ENCODE results near the gene CNTN4.
"Not testable (repeated sequence)": the region's sequence is repeated elsewhere in the genome, so short reads cannot be mapped to it uniquely, and the experiment has no call there.

Gene CNTN4

DNA sequence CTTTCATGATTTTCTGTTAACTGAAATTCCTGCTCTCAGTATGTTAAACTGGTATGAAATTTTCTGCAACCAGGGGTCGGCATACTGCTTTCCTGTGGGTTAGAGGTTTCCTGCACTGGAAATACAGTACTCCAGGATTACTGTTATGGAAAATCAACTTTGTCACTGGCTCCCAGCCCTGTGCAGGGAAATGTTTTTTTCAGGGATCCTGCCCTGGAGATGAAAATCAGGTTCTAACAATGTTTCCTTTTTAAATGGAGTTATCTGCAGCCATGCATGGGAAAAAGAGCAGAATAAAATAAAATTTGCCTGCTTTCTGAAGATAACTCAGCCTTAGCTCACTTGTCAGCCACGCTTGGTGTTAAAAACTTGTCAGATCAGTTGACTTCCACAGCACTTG is 791.1 kb downstream of the CNTN4 start:
- H3K27ac ChIP-seq (ENCODE audit: low read length) = no peak overlapping the region
- H3K36me3 ChIP-seq (ENCODE audit: control insufficient read depth in 1 of 2, insufficient read depth in 2 of 2, low read length in 2 of 2) = no peaks in the 10 kb centered on the region
- no peaks in the 10 kb centered on the region for H3K4me1 ChIP-seq (ENCODE audit: control insufficient read depth in 1 of 2, insufficient read depth in 2 of 2, low read length in 2 of 2)
- no peak overlapping the region for H3K4me3 ChIP-seq (ENCODE audit: low read depth in 1 of 2, low read length in 2 of 2)
- no peaks in the 10 kb centered on the region for H3K27me3 ChIP-seq (ENCODE audit: low read depth, low read length)
- H3K9me3 ChIP-seq (ENCODE audit: control insufficient read depth in 1 of 2, low read length in 2 of 2) = no peaks in the 10 kb centered on the region

DNA sequence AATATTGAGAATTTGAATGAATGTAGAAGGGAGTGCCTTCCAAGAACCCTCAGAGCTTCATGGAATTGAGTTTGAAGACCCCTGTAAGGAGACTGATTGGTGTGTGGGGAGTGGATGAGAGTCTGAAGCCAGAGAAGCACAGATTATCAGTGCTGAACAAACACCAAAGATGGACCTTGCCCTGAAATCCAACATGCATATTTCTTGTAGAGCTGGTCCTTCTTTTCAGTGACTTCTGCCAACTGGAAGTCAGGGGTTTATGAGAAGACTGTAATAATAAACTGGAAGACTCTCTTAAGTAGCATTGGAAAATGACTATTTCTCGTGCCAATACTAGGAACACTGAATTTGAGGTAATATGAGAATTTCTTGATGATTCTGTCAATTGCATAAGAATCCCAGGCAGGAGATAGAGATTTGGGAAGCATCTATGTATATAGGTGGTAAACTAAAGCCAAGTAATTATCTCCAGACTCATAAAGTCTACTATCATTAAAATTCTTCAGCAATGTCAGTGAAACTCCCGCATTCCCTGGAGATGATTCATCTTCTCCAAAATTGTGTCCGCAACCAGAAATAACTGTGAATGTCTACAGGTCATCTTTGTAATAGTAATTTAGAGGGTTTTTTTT is 797.8 kb downstream of the CNTN4 start:
- Histone ChIP-seq H3K27me3 (ENCODE audit: low read depth, low read length) (no peaks in the 10 kb centered on the region), H3K4me1 (ENCODE audit: control insufficient read depth in 1 of 2, insufficient read depth in 2 of 2, low read length in 2 of 2) (no peaks in the 10 kb centered on the region), H3K27ac (ENCODE audit: low read length) (no peak overlapping the region), H3K36me3 (ENCODE audit: control insufficient read depth in 1 of 2, insufficient read depth in 2 of 2, low read length in 2 of 2) (no peaks in the 10 kb centered on the region), H3K4me3 (ENCODE audit: low read depth in 1 of 2, low read length in 2 of 2) (no peak overlapping the region), H3K9me3 (ENCODE audit: control insufficient read depth in 1 of 2, low read length in 2 of 2) (no peaks in the 10 kb centered on the region)

DNA sequence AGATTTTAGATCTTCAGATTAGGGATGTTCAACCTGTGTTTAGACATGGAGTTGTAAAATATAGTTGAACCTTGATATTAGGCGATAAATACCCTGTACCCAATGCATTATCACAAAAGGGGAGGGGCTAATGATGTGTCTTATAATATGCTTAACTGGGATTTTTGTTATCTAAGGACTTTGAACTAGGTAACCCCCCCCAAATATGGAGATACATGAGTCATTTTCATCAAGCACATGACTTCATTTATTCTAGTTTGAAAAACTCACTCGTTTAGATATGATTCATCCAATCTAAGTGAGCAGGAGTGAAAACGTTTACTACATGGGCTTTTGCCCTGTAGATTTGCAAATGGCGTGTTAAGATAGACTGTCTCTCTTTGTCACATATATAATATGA is 799.2 kb downstream of the CNTN4 start:
- no peaks in the 10 kb centered on the region for H3K36me3 ChIP-seq (ENCODE audit: control insufficient read depth in 1 of 2, insufficient read depth in 2 of 2, low read length in 2 of 2)
- no peaks in the 10 kb centered on the region for H3K9me3 ChIP-seq (ENCODE audit: control insufficient read depth in 1 of 2, low read length in 2 of 2)
- no peaks in the 10 kb centered on the region for H3K4me1 ChIP-seq (ENCODE audit: control insufficient read depth in 1 of 2, insufficient read depth in 2 of 2, low read length in 2 of 2)
- H3K4me3 ChIP-seq (ENCODE audit: low read depth in 1 of 2, low read length in 2 of 2) = no peak overlapping the region
- H3K27ac ChIP-seq (ENCODE audit: low read length) = no peak overlapping the region
- no peaks in the 10 kb centered on the region for H3K27me3 ChIP-seq (ENCODE audit: low read depth, low read length)

GRCh38 chr3:2898591-2899353 is 800.1 kb downstream of the CNTN4 start:
- Histone ChIP-seq H3K27me3 (ENCODE audit: low read depth, low read length) (no peaks in the 10 kb centered on the region), H3K4me1 (ENCODE audit: control insufficient read depth in 1 of 2, insufficient read depth in 2 of 2, low read length in 2 of 2) (no peaks in the 10 kb centered on the region), H3K36me3 (ENCODE audit: control insufficient read depth in 1 of 2, insufficient read depth in 2 of 2, low read length in 2 of 2) (no peaks in the 10 kb centered on the region), H3K9me3 (ENCODE audit: control insufficient read depth in 1 of 2, low read length in 2 of 2) (no peaks in the 10 kb centered on the region), H3K4me3 (ENCODE audit: low read depth in 1 of 2, low read length in 2 of 2) (no peak overlapping the region), H3K27ac (ENCODE audit: low read length) (no peak overlapping the region)

DNA sequence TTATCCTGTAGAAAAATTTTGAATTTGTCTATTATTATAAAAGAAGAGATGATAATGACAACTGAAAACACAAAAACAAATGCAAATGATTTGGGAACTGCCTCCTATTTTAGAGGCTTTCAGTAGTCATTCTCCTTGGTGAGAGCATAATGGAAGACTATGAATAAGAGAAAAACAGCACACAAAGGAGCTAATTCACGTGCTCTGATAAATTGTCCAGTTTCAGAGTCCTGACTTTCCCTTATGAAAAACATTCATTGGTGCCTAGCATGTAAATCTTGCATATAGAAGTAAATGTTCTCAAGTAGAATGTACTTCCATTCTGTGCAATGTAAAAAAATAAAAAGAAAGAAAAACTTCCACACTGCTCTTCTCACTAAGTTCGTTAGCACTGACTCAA is 805.4 kb downstream of the CNTN4 start:
- Histone ChIP-seq H3K4me1 (ENCODE audit: control insufficient read depth in 1 of 2, insufficient read depth in 2 of 2, low read length in 2 of 2) (no peaks in the 10 kb centered on the region), H3K36me3 (ENCODE audit: control insufficient read depth in 1 of 2, insufficient read depth in 2 of 2, low read length in 2 of 2) (no peaks in the 10 kb centered on the region), H3K4me3 (ENCODE audit: low read depth in 1 of 2, low read length in 2 of 2) (no peak overlapping the region), H3K27me3 (ENCODE audit: low read depth, low read length) (no peaks in the 10 kb centered on the region), H3K27ac (ENCODE audit: low read length) (no peak overlapping the region), H3K9me3 (ENCODE audit: control insufficient read depth in 1 of 2, low read length in 2 of 2) (no peaks in the 10 kb centered on the region)

DNA sequence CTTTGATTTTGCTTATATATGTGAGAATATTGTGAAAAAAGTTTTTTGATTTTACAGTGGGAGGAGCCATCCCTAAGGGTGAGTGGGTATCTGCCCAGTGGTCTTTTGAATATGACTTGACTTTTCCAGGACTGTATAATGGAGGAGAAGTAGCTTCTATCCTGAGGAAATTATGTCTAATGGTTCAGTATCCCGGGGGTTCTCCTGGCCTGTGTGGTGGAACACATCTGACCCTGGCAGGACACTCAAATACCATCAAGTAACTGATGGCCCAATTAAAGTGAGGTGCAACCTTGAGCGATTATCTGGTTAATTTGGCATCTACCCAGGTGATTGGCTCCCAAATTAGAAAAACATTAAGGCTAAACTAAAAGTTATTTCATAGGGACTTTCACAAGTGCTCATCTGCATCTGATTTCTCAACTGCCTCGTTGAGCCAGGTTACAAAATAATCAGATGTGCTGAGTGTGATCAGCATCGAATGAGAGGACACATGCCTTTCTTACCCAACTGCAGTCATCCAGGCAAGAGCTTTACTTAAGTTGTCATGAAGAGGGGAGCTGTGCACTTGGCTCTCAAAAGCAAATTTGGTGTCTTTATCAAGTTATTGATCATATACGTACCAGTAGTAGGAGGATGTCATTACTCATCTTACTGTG is 810.2 kb downstream of the CNTN4 start:
- Histone ChIP-seq H3K36me3 (ENCODE audit: control insufficient read depth in 1 of 2, insufficient read depth in 2 of 2, low read length in 2 of 2) (no peaks in the 10 kb centered on the region), H3K9me3 (ENCODE audit: control insufficient read depth in 1 of 2, low read length in 2 of 2) (no peaks in the 10 kb centered on the region), H3K4me3 (ENCODE audit: low read depth in 1 of 2, low read length in 2 of 2) (no peak overlapping the region), H3K4me1 (ENCODE audit: control insufficient read depth in 1 of 2, insufficient read depth in 2 of 2, low read length in 2 of 2) (no peaks in the 10 kb centered on the region), H3K27ac (ENCODE audit: low read length) (no peak overlapping the region), H3K27me3 (ENCODE audit: low read depth, low read length) (no peaks in the 10 kb centered on the region)

GRCh38 chr3:2910997-2911396 is 812.3 kb downstream of the CNTN4 start:
- H3K27ac ChIP-seq (ENCODE audit: low read length) = no peak overlapping the region
- no peaks in the 10 kb centered on the region for H3K27me3 ChIP-seq (ENCODE audit: low read depth, low read length)
- H3K9me3 ChIP-seq (ENCODE audit: control insufficient read depth in 1 of 2, low read length in 2 of 2) = no peaks in the 10 kb centered on the region
- no peaks in the 10 kb centered on the region for H3K4me1 ChIP-seq (ENCODE audit: control insufficient read depth in 1 of 2, insufficient read depth in 2 of 2, low read length in 2 of 2)
- H3K36me3 ChIP-seq (ENCODE audit: control insufficient read depth in 1 of 2, insufficient read depth in 2 of 2, low read length in 2 of 2) = no peaks in the 10 kb centered on the region
- no peak overlapping the region for H3K4me3 ChIP-seq (ENCODE audit: low read depth in 1 of 2, low read length in 2 of 2)

- Histone ChIP-seq H3K27ac (ENCODE audit: low read length) (no peak overlapping the region), H3K4me3 (ENCODE audit: low read depth in 1 of 2, low read length in 2 of 2) (no peak overlapping the region), H3K4me1 (ENCODE audit: control insufficient read depth in 1 of 2, insufficient read depth in 2 of 2, low read length in 2 of 2) (no peaks in the 10 kb centered on the region), H3K36me3 (ENCODE audit: control insufficient read depth in 1 of 2, insufficient read depth in 2 of 2, low read length in 2 of 2) (no peaks in the 10 kb centered on the region), H3K9me3 (ENCODE audit: control insufficient read depth in 1 of 2, low read length in 2 of 2) (peaks cover 0 to 2% of the 10 kb centered on the region in 2 donors), H3K27me3 (ENCODE audit: low read depth, low read length) (no peaks in the 10 kb centered on the region)
Observed at GRCh38 chr3:2915826-2916225, 817.2 kb downstream of the CNTN4 start.

- H3K36me3 ChIP-seq (ENCODE audit: control insufficient read depth in 1 of 2, insufficient read depth in 2 of 2, low read length in 2 of 2); H3K4me3 ChIP-seq (ENCODE audit: low read depth in 1 of 2, low read length in 2 of 2); H3K4me1 ChIP-seq (ENCODE audit: control insufficient read depth in 1 of 2, insufficient read depth in 2 of 2, low read length in 2 of 2); H3K27ac ChIP-seq (ENCODE audit: low read length); H3K9me3 ChIP-seq (ENCODE audit: control insufficient read depth in 1 of 2, low read length in 2 of 2); H3K27me3 ChIP-seq (ENCODE audit: low read depth, low read length): not testable (repeated sequence)
Observed at GRCh38 chr3:2916640-2917039, 818.0 kb downstream of the CNTN4 start.

DNA sequence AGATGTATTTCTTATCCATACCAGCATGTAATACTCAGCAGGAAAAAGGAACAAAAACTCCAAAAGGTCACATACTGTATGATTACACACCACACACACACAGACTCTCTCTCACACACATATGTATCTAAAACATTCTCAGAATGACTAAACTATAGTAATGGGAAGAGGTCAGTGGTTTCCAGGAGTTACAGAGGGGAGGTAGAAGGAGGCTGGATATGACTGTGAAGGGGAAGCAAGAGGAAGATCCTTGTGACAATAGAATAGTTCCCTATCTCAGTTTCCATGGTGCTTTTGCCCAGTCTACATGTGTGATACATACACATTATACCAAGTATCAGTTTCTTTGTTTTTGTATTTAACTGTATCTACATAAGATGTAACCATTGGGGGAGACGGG is 821.4 kb downstream of the CNTN4 start:
- H3K27me3 ChIP-seq (ENCODE audit: low read depth, low read length) = no peaks in the 10 kb centered on the region
- H3K27ac ChIP-seq (ENCODE audit: low read length) = no peak overlapping the region
- H3K4me3 ChIP-seq (ENCODE audit: low read depth in 1 of 2, low read length in 2 of 2) = no peak overlapping the region
- H3K4me1 ChIP-seq (ENCODE audit: control insufficient read depth in 1 of 2, insufficient read depth in 2 of 2, low read length in 2 of 2) = no peaks in the 10 kb centered on the region
- H3K36me3 ChIP-seq (ENCODE audit: control insufficient read depth in 1 of 2, insufficient read depth in 2 of 2, low read length in 2 of 2) = no peaks in the 10 kb centered on the region
- H3K9me3 ChIP-seq (ENCODE audit: control insufficient read depth in 1 of 2, low read length in 2 of 2) = peaks cover 0 to 2% of the 10 kb centered on the region in 2 donors

- no peak overlapping the region for H3K4me3 ChIP-seq (ENCODE audit: low read depth in 1 of 2, low read length in 2 of 2)
- H3K4me1 ChIP-seq (ENCODE audit: control insufficient read depth in 1 of 2, insufficient read depth in 2 of 2, low read length in 2 of 2) = no peaks in the 10 kb centered on the region
- no peaks in the 10 kb centered on the region for H3K36me3 ChIP-seq (ENCODE audit: control insufficient read depth in 1 of 2, insufficient read depth in 2 of 2, low read length in 2 of 2)
- H3K27ac ChIP-seq (ENCODE audit: low read length) = no peak overlapping the region
- peaks cover 0 to 2% of the 10 kb centered on the region in 2 donors for H3K9me3 ChIP-seq (ENCODE audit: control insufficient read depth in 1 of 2, low read length in 2 of 2)
- H3K27me3 ChIP-seq (ENCODE audit: low read depth, low read length) = no peaks in the 10 kb centered on the region
Observed at GRCh38 chr3:2921452-2921851, 822.8 kb downstream of the CNTN4 start.
